ENCODE results near the gene GBP7.

- TF ChIP-seq CTCF (IDR thresholded peaks at IDR 0.05), result no peak
- no peak for TF ChIP-seq POLR2A (IDR thresholded peaks at IDR 0.05)
Observed at GRCh38 chr1:89195476-89195875, 19.7 kb upstream of the GBP7 start.
